ENCODE measurements around the gene TRAIP. TPM values are rescaled to one million over a fixed set of nuclear protein-coding genes. Genes with fewer than 3 reads are reported as not detected.

The TRAIP gene
- total RNA-seq, 4 donors from 2014 or later, result 0.84 to 1.4 (median 1.3) TPM; not detected in 1

GRCh38 chr3:49867400-49867799 lies 11.0 kb upstream of the TRAIP start:
- Histone ChIP-seq H3K4me1 (peaks cover 10 to 16% (median 15%) of the 10 kb centered on the region in 4 donors), H3K36me3 (no peaks in the 10 kb centered on the region), H3K4me3 (no peak overlapping the region), H3K9me3 (no peaks in the 10 kb centered on the region), H3K27me3 (peaks cover 0 to 74% (median 20%) of the 10 kb centered on the region in 4 donors), H3K27ac (replicated peaks in 1 of 4) (no peak overlapping the region)
- TF ChIP-seq CTCF (IDR thresholded peaks at IDR 0.05), result no peak
- no peak for TF ChIP-seq EP300 (IDR thresholded peaks at IDR 0.05)
- TF ChIP-seq POLR2AphosphoS5 (IDR thresholded peaks at IDR 0.05), result no peak
- TF ChIP-seq POLR2A (IDR thresholded peaks at IDR 0.05; ENCODE audit: low read depth), result no peak
- no peak for DNase-seq (ENCODE audit: extremely low spot score)
- WGBS, result 100% methylated on average over 1 of the region's 1 CpG
- intact Hi-C loops (cut with DNase I), result no loop called here

GRCh38 chr3:49865198-49865784 lies 8.9 kb upstream of the TRAIP start:
- Histone ChIP-seq H3K4me3 (no peak overlapping the region), H3K9me3 (no peaks in the 10 kb centered on the region), H3K36me3 (no peaks in the 10 kb centered on the region), H3K27ac (replicated peaks in 1 of 4) (no peak overlapping the region), H3K27me3 (peaks cover 0 to 64% (median 18%) of the 10 kb centered on the region in 4 donors), H3K4me1 (peaks cover 10 to 16% (median 15%) of the 10 kb centered on the region in 4 donors)
- WGBS, result 74% methylated on average over 5 of the region's 7 CpGs
- intact Hi-C loops (cut with DNase I), result no loop called here
- no peak for TF ChIP-seq CTCF (IDR thresholded peaks at IDR 0.05)
- no peak for TF ChIP-seq EP300 (IDR thresholded peaks at IDR 0.05)
- TF ChIP-seq POLR2AphosphoS5 (IDR thresholded peaks at IDR 0.05), result no peak
- TF ChIP-seq POLR2A (IDR thresholded peaks at IDR 0.05; ENCODE audit: low read depth), result no peak
- DNase-seq (ENCODE audit: extremely low spot score), result no peak

GRCh38 chr3:49864505-49864904 lies 8.1 kb upstream of the TRAIP start:
- 66% methylated on average over 4 of the region's 5 CpGs for WGBS

GRCh38 chr3:49859576-49860305 lies 3.4 kb upstream of the TRAIP start:
- Histone ChIP-seq H3K9me3 (no peaks in the 10 kb centered on the region), H3K4me1 (peaks cover 6 to 16% (median 12%) of the 10 kb centered on the region in 4 donors), H3K27me3 (peaks cover 0 to 29% (median 0%) of the 10 kb centered on the region in 4 donors), H3K36me3 (no peaks in the 10 kb centered on the region), H3K27ac (replicated peaks in 1 of 4) (no peak overlapping the region), H3K4me3 (no peak overlapping the region)
- no peak for TF ChIP-seq POLR2A (IDR thresholded peaks at IDR 0.05; ENCODE audit: low read depth)
- TF ChIP-seq CTCF (IDR thresholded peaks at IDR 0.05), result no peak
- TF ChIP-seq EP300 (IDR thresholded peaks at IDR 0.05), result no peak
- TF ChIP-seq POLR2AphosphoS5 (IDR thresholded peaks at IDR 0.05), result no peak
- intact Hi-C loops (cut with DNase I), result loop anchor here (5.0 kb wide), 2 partner anchors 48 to 228 kb away; partner anchors contain the start of gene RBM5
- no peak for DNase-seq (ENCODE audit: extremely low spot score)
- WGBS, result 75% methylated on average over 1 of the region's 12 CpGs

More at GRCh38 chr3:49864505-49864904, 8.1 kb upstream of the TRAIP start:
- DNase-seq (ENCODE audit: extremely low spot score), result no peak
- H3K27ac ChIP-seq (replicated peaks in 1 of 4), result no peak overlapping the region
- H3K27me3 ChIP-seq, result peaks cover 0 to 56% (median 14%) of the 10 kb centered on the region in 4 donors
- no peaks in the 10 kb centered on the region for H3K9me3 ChIP-seq
- peaks cover 6 to 9% (median 8%) of the 10 kb centered on the region in 4 donors for H3K4me1 ChIP-seq
- H3K4me3 ChIP-seq, result no peak overlapping the region
- intact Hi-C loops (cut with DNase I), result no loop called here
- no peaks in the 10 kb centered on the region for H3K36me3 ChIP-seq
- TF ChIP-seq EP300 (IDR thresholded peaks at IDR 0.05) (no peak), POLR2AphosphoS5 (IDR thresholded peaks at IDR 0.05) (no peak), CTCF (IDR thresholded peaks at IDR 0.05) (no peak), POLR2A (IDR thresholded peaks at IDR 0.05; ENCODE audit: low read depth) (no peak)
